ENCODE measurements around the gene DMXL2. TPM values are rescaled to one million over a fixed set of nuclear protein-coding genes. Genes with fewer than 3 reads are reported as not detected.

The DMXL2 gene
- total and polyA plus RNA-seq, 12 donors: 4.5 to 18.6 (median 6.9) TPM

GRCh38 chr15:51625236-51625635, 2.7 kb upstream of the DMXL2 start:
- H3K27me3 ChIP-seq: no peaks in the 10 kb centered on the region
- no peaks in the 10 kb centered on the region for H3K36me3 ChIP-seq
- peaks cover 0 to 35% (median 11%) of the 10 kb centered on the region in 9 donors for H3K4me1 ChIP-seq
- TF ChIP-seq CTCF (IDR thresholded peaks at IDR 0.05): no peak
- H3K9me3 ChIP-seq: no peaks in the 10 kb centered on the region
- H3K4me3 ChIP-seq: no peak overlapping the region
- intact Hi-C loops (cut with DNase I): no loop called here
- H3K27ac ChIP-seq: no peak overlapping the region
- ATAC-seq (no peak), DNase-seq (no peak)
- 56 to 66% methylated on average over 1 of the region's 1 CpG for WGBS, 2 donors

- no peak for DNase-seq
- WGBS, 2 donors: 78 to 86% methylated on average over 4 of the region's 4 CpGs
- Histone ChIP-seq H3K9me3 (no peaks in the 10 kb centered on the region), H3K4me1 (peaks cover 0 to 34% (median 11%) of the 10 kb centered on the region in 9 donors), H3K27ac (peak overlapping the region in 1 of 10 donors; percentile 97), H3K27me3 (no peaks in the 10 kb centered on the region), H3K36me3 (no peaks in the 10 kb centered on the region), H3K4me3 (no peak overlapping the region)
- ATAC-seq: no peak
- TF ChIP-seq CTCF (IDR thresholded peaks at IDR 0.05): no peak
- intact Hi-C loops (cut with DNase I): no loop called here
Observed at GRCh38 chr15:51624022-51624421, 1.5 kb upstream of the DMXL2 start.

DNA sequence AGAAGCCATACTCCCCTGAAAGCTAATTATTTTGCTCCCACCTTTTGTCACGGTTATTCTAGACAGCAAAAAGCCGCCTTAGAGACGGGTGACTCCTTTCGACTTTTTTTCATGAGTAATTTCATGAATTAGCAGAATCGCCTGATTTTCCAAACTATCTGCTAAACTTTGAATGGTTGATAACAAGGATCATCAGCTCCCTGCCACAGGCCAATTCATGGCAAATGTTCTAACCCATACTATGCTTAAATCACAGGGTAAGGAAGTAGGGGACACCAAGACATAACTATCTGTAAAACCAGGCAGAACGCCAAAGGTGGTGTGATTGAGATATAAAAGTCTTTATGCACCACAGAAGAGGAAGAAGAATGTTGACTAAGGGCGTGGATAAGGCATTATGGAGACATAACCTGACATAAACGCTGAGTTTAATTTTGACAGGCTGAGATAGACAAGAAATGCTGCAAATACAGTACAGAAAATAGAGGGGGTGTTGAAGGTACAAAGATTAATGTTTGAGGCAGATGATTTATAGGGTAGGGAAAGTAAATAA, 891 bp upstream of the DMXL2 start:
- intact Hi-C loops (cut with DNase I): no loop called here
- Histone ChIP-seq H3K9me3 (no peaks in the 10 kb centered on the region), H3K36me3 (no peaks in the 10 kb centered on the region), H3K27me3 (no peaks in the 10 kb centered on the region), H3K4me1 (peaks cover 0 to 31% (median 11%) of the 10 kb centered on the region in 9 donors), H3K27ac (peak overlapping the region in 7 of 10 donors; percentile 66 to 97 (median 81)), H3K4me3 (peak overlapping the region; percentile 56 to 94 (median 84))
- no peak for DNase-seq
- no peak for ATAC-seq
- WGBS, 2 donors: 18 to 21% methylated on average over 8 of the region's 8 CpGs
- TF ChIP-seq CTCF (IDR thresholded peaks at IDR 0.05): no peak

GRCh38 chr15:51621936-51622603, 501 bp downstream of the DMXL2 start:
- 0 to 1% methylated on average over 43 to 44 of the region's 44 CpGs for WGBS, 2 donors
- Histone ChIP-seq H3K36me3 (no peaks in the 10 kb centered on the region), H3K9me3 (no peaks in the 10 kb centered on the region), H3K27me3 (no peaks in the 10 kb centered on the region), H3K27ac (peak overlapping the region in 9 of 10 donors; percentile 56 to 97 (median 75)), H3K4me3 (peak overlapping the region; percentile 56 to 94 (median 84)), H3K4me1 (peaks cover 0 to 30% (median 11%) of the 10 kb centered on the region in 9 donors)
- intact Hi-C loops (cut with DNase I): no loop called here
- ATAC-seq (peak; percentile 54 to 79 (median 74)), DNase-seq (peak; percentile 34 to 47)
- TF ChIP-seq CTCF (IDR thresholded peaks at IDR 0.05): peak in 3 of 9 donors; percentile 26 to 31 (median 28)

All from heart right ventricle (tissue), 16 donors.